Astrocyte of the hippocampus (primary cell): Measurements from ENCODE around the gene USP17L27.
"Not testable (repeated sequence)": the region's sequence is repeated elsewhere in the genome, so short reads cannot be mapped to it uniquely, and the experiment has no call there.

Experiments
- DNase-seq: peaks from one replicate; pipeline ENCODE4 v3.0.0; 2011; ENCODE audit warnings: low read depth, low spot score

Gene USP17L27

DNA sequence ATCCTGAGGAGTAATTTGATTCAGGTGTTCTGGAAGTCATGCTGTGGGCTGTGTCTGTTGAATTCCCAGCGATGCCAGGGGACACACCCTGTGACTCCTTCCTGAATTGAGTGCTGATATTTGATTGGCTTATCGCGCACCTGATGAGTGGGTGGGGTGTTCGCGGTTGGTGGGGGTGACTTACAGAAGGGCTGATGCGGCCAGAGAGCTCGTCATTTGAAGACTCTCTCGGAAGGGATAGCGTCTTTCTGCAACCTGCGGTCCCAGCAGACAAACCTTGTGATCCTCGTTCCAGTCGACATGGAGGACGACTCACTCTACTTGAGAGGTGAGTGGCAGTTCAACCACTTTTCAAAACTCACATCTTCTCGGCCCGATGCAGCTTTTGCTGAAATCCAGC, at the start of gene USP17L27:
USP17L27 (plus strand) TSS at position 301 of the 400 bp plus-strand sequence; CDS start at position 301, 0 bp downstream.
- DNase-seq, result not testable (repeated sequence)

DNA sequence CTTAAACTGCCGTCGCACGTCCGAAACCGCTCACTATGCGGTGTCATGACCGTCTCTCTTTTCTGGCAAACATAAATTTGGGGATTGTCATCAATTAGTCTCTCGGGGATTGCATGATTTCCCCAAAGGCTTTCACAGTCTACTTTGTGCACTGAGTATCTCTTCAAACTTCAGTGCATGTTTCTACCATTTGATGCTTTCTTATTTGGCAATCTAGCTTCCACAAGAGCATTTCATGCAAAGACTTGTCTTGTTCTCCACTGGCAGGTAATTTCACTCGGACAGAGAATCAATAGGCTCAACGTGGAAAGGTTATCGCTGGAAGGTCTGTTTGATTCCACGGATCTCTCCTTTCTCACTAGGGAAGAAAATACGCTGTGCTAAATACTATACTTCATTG, 19.8 kb upstream of the USP17L27 start:
- not testable (repeated sequence) for DNase-seq

GRCh38 chr4:9324865-9325264, 19.1 kb upstream of the USP17L27 start, which contains the start of gene USP17L24:
USP17L24 (plus strand) TSS chr4:9325165; CDS start chr4:9325165, 0 bp downstream.
- not testable (repeated sequence) for DNase-seq

DNA sequence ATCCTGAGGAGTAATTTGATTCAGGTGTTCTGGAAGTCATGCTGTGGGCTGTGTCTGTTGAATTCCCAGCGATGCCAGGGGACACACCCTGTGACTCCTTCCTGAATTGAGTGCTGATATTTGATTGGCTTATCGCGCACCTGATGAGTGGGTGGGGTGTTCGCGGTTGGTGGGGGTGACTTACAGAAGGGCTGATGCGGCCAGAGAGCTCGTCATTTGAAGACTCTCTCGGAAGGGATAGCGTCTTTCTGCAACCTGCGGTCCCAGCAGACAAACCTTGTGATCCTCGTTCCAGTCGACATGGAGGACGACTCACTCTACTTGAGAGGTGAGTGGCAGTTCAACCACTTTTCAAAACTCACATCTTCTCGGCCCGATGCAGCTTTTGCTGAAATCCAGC, 14.3 kb upstream of the USP17L27 start, which contains the start of gene USP17L25:
USP17L25 (plus strand) TSS at position 301 of the 400 bp plus-strand sequence; CDS start at position 301, 0 bp downstream.
- DNase-seq, result not testable (repeated sequence)

DNA sequence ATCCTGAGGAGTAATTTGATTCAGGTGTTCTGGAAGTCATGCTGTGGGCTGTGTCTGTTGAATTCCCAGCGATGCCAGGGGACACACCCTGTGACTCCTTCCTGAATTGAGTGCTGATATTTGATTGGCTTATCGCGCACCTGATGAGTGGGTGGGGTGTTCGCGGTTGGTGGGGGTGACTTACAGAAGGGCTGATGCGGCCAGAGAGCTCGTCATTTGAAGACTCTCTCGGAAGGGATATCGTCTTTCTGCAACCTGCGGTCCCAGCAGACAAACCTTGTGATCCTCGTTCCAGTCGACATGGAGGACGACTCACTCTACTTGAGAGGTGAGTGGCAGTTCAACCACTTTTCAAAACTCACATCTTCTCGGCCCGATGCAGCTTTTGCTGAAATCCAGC, 9.6 kb upstream of the USP17L27 start, which contains the start of gene USP17L26:
USP17L26 (plus strand) TSS at position 301 of the 400 bp plus-strand sequence; CDS start at position 301, 0 bp downstream.
- not testable (repeated sequence) for DNase-seq

DNA sequence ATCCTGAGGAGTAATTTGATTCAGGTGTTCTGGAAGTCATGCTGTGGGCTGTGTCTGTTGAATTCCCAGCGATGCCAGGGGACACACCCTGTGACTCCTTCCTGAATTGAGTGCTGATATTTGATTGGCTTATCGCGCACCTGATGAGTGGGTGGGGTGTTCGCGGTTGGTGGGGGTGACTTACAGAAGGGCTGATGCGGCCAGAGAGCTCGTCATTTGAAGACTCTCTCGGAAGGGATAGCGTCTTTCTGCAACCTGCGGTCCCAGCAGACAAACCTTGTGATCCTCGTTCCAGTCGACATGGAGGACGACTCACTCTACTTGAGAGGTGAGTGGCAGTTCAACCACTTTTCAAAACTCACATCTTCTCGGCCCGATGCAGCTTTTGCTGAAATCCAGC, 4.8 kb upstream of the USP17L27 start, which contains the start of gene USP17L5:
USP17L5 (plus strand) TSS at position 301 of the 400 bp plus-strand sequence; CDS start at position 301, 0 bp downstream.
- not testable (repeated sequence) for DNase-seq

GRCh38 chr4:9348593-9348992, 4.6 kb downstream of the USP17L27 start, which contains the start of gene USP17L28:
USP17L28 (plus strand) TSS chr4:9348893; CDS start chr4:9348893, 0 bp downstream.
- not testable (repeated sequence) for DNase-seq

GRCh38 chr4:9350866-9351265, 6.9 kb downstream of the USP17L27 start:
- not testable (repeated sequence) for DNase-seq

GRCh38 chr4:9353338-9353737, 9.4 kb downstream of the USP17L27 start, which contains the start of gene USP17L29:
USP17L29 (plus strand) TSS chr4:9353638; CDS start chr4:9353638, 0 bp downstream.
- DNase-seq, result not testable (repeated sequence)

GRCh38 chr4:9362829-9363228, 18.9 kb downstream of the USP17L27 start, which contains the start of gene USP17L30:
USP17L30 (plus strand) TSS chr4:9363129; CDS start chr4:9363129, 0 bp downstream.
- not testable (repeated sequence) for DNase-seq

- DNase-seq, result not testable (repeated sequence)
Observed at GRCh38 chr4:9379881-9380280, 35.9 kb downstream of the USP17L27 start.

GRCh38 chr4:9381012-9381534, 37.1 kb downstream of the USP17L27 start:
- DNase-seq, result peak; percentile 0

DNA sequence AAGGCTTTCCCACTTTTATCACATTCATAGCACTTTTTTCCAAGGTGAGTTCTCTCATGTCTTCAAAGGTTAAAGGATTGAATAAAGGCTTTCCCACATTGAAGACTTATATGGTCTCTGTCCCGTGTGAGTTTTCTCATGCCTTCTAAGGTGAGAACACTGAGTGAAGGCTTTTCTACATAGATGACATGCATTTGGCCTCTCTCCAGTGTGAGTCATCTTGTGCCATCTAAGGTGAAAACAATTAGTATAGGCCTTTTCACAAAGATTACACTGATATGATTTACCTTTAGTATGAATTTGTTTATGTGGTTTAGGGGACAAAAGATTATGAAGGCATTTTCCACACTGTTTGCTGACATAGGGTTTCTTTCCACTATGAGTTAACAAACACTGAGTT, 40.2 kb downstream of the USP17L27 start:
- no peak for DNase-seq

DNA sequence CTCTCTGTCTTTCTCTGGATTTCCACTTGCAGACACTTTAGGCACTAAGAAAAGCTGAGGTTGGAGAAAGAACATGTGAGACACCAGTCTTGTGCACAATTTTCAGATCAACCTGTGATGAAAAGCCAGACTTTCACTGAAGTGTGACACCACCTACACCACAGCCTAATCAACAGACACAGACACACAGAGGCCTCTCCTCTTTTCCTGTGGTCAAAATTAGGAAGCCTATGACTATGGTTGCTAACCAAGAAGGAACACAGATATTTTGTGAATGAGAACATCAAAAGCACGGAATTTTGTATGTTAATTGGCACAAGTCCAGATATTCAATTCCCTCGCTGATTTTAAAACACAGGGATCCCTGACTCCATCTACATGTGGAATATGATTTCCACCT, 45.1 kb downstream of the USP17L27 start:
- not testable (repeated sequence) for DNase-seq
